Measurements from ENCODE around the gene ERO1B. TPM values are rescaled to one million over a fixed set of nuclear protein-coding genes. Genes with fewer than 3 reads are reported as not detected.
"Not testable (repeated sequence)": the region's sequence is repeated elsewhere in the genome, so short reads cannot be mapped to it uniquely, and the experiment has no call there.

Gene ERO1B
- polyA plus RNA-seq, 1 donor from 2014 or later: 2.8 TPM

DNA sequence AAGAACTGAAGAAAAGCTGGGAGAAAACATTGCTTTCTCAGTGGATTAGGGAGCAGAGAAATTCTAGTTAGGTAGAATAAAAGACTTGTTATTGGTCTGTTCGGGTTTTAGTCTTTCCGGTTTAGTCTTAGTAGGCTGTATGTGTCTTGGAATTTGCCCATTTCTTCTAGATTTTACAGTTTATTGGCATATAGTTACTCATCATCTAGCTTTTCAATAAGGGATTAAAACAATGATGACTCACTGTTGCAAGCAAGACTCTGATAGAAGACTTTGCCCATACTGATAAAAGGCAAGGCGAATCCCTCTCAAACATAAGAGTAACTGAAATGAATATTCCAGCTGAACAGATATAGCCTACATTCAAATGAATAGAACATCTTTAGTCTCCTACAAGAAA, 77.1 kb downstream of the ERO1B start:
- Mint-ChIP-seq H3K9me3 (peaks cover 4 to 46% (median 27%) of the 10 kb centered on the region in 3 donors), H3K4me1 (no peaks in the 10 kb centered on the region), H3K27me3 (no peaks in the 10 kb centered on the region), H3K4me3 (no peak overlapping the region), H3K36me3 (peaks cover 11% of the 10 kb centered on the region), H3K27ac (no peak overlapping the region)

DNA sequence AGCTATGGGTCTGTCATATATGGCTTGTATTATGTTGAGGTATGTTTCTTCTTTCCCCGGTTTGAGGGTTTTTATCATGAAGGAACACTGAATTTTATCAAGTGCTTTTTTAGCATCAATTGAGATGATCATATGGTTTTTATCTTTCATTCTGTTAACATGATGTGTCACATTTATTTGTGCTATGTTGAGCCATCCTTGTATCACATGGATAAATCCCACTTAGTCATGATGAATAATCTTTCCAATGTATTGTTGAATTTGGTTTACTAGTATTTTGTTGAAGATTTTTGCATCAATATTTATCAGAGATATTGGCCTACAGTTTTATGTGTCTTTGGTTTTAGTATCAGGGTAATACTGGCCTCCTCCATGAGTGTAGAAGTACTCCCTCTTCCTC, 77.7 kb downstream of the ERO1B start:
- Mint-ChIP-seq H3K4me1 (no peaks in the 10 kb centered on the region), H3K9me3 (peaks cover 8 to 52% (median 33%) of the 10 kb centered on the region in 3 donors), H3K36me3 (peaks cover 15% of the 10 kb centered on the region), H3K27me3 (no peaks in the 10 kb centered on the region), H3K27ac (no peak overlapping the region), H3K4me3 (no peak overlapping the region)

DNA sequence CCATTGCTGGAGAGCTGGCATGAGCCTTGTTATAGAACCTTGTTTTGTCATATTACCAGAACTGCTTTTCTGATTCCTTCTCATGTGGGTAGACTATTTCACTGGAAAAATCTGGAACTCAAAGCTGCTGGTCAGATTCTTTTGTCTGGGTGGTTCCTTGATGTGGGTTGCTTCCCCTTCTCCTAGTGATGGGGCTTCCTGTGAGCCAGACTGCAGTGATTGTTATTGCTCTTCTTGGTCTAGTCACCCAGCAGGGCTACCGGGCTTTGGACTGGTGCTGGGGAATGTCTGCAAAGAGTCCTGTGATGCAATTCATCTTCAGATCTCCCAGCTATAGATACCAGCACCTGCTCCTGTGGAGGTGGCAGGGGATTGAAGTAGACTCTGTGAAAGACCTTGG, 80.0 kb downstream of the ERO1B start:
- Mint-ChIP-seq H3K36me3 (peaks cover 16% of the 10 kb centered on the region), H3K27me3 (no peaks in the 10 kb centered on the region), H3K27ac (no peak overlapping the region), H3K4me1 (no peaks in the 10 kb centered on the region), H3K4me3 (no peak overlapping the region), H3K9me3 (peaks cover 10 to 71% (median 44%) of the 10 kb centered on the region in 3 donors)

DNA sequence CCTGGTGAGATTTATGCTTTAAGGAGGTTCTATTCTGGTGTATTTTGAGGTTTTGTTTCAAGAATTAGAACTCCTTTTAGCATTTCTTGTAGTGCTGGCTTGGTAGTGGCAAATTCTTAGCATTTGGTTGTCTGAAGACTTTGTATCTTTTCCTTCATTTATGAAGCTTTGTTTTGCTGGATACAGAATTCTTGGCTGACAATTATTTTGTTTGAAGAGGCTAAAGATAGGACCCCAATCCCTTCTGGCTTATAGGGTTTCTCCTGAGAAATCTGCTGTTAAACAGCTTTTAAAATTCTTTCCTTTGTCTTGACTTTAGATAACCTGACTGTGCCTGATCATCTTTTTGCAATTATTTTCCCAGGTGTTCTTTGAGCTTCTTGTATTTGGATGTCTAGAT, 80.8 kb downstream of the ERO1B start:
- no peaks in the 10 kb centered on the region for H3K27me3 Mint-ChIP-seq
- H3K4me1 Mint-ChIP-seq: no peaks in the 10 kb centered on the region
- H3K27ac Mint-ChIP-seq: no peak overlapping the region
- peaks cover 10 to 74% (median 41%) of the 10 kb centered on the region in 3 donors for H3K9me3 Mint-ChIP-seq
- H3K4me3 Mint-ChIP-seq: no peak overlapping the region
- H3K36me3 Mint-ChIP-seq: peaks cover 11% of the 10 kb centered on the region

DNA sequence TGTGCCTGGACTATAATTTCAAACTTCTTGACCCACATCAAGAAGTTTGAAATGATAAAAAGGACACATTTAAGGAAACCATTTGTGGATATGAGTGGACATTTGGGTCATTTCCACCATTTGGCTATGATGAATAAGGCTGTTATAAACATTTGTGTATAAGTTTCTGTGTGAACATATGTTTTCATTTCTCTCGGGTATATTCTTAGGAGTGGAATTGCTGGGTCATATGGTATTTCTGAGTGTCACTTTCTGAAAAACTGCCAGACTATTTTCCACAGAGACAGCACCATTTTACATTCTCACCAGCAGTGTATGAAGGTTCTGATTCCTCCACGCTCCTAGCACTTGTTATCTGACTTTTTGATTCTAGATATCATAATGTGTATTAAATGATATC, 88.6 kb downstream of the ERO1B start:
- H3K27me3 Mint-ChIP-seq: no peaks in the 10 kb centered on the region
- H3K36me3 Mint-ChIP-seq: peaks cover 1% of the 10 kb centered on the region
- no peak overlapping the region for H3K27ac Mint-ChIP-seq
- H3K4me1 Mint-ChIP-seq: peaks cover 0 to 2% (median 0%) of the 10 kb centered on the region in 3 donors
- H3K4me3 Mint-ChIP-seq: no peak overlapping the region
- H3K9me3 Mint-ChIP-seq: peaks cover 7 to 25% (median 18%) of the 10 kb centered on the region in 3 donors

DNA sequence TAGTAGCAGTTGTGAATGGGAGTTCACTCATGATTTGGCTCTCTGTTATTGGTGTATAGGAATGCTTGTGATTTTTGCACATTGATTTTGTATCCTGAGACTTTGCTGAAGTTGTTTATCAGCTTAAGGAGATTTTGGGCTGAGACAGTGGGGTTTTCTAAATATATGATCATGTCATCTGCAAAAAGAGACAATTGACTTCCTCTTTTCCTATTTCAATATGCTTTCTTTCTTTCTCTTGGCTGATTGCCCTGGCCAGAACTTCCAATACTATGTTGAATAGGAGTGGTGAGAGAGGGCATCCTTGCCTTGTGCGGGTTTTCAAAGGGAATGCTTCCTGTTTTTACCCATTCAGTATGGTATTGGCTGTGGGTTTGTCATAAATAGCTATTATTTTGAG, 93.7 kb downstream of the ERO1B start:
- H3K4me1 Mint-ChIP-seq, H3K27me3 Mint-ChIP-seq, H3K4me3 Mint-ChIP-seq, H3K27ac Mint-ChIP-seq, H3K36me3 Mint-ChIP-seq: not testable (repeated sequence)
- H3K9me3 Mint-ChIP-seq: peaks cover 1 to 13% (median 4%) of the 10 kb centered on the region in 3 donors

DNA sequence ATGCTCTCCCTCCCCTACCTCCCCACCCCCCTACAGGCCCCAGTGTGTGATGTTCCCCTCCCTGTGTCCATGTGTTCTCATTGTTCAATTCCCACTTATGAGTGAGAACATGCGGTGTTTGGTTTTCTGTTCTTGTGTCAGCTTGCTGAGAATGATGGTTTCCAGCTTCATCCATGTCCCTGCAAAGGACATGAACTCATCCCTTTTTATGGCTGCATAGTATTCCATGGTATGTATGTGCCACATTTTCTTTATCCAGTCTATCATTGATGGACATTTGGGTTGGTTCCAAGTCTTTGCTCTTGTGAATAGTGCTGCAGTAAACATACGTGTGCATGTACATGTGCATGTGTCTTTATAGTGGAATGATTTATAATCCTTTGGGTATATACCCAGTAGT, 95.3 kb downstream of the ERO1B start:
- not testable (repeated sequence) for H3K4me1 Mint-ChIP-seq, H3K4me3 Mint-ChIP-seq, H3K36me3 Mint-ChIP-seq, H3K27me3 Mint-ChIP-seq, H3K27ac Mint-ChIP-seq
- H3K9me3 Mint-ChIP-seq: peaks cover 1 to 13% (median 4%) of the 10 kb centered on the region in 3 donors

DNA sequence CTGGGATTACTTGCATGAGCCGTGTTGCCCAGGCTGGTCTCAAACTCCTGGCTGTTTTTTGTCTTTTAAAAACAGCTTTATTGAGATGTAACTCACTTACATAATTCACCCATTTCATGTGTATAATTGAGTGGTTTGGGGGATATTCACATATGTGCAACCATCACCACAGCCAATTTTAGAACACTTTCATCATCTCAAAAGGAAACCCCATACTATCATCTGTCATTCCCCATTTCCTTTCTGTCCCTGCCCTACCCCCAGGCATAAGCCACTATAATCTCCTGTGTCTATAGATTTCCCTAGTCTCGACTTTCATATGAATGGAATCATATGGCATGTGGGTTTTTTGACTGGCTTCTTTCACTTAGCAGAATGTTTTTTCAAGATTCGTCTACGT, 96.1 kb downstream of the ERO1B start:
- no peaks in the 10 kb centered on the region for H3K36me3 Mint-ChIP-seq
- peaks cover 1 to 11% (median 4%) of the 10 kb centered on the region in 3 donors for H3K9me3 Mint-ChIP-seq
- H3K4me1 Mint-ChIP-seq: no peaks in the 10 kb centered on the region
- H3K27ac Mint-ChIP-seq: no peak overlapping the region
- no peak overlapping the region for H3K4me3 Mint-ChIP-seq
- H3K27me3 Mint-ChIP-seq: no peaks in the 10 kb centered on the region

DNA sequence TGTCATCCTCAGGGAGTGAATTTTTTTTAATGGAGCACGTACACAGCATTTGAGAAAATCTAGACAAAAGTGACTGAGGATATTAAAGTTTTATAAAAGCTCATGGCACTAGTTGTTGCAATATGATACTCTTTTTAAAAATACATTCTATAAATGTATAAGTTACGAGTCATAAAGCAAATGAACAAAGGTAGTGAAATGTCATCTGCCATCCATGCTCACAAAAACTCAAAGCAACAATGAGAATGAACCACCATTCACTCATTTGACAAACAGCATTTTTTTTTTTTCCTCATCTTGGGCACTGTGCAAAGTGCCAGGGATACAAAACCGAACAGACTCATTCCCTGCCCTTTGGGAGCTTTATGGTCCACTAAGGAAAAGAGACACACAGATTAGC, 100.7 kb downstream of the ERO1B start:
- H3K27me3 Mint-ChIP-seq: no peaks in the 10 kb centered on the region
- H3K9me3 Mint-ChIP-seq: no peaks in the 10 kb centered on the region
- no peak overlapping the region for H3K4me3 Mint-ChIP-seq

DNA sequence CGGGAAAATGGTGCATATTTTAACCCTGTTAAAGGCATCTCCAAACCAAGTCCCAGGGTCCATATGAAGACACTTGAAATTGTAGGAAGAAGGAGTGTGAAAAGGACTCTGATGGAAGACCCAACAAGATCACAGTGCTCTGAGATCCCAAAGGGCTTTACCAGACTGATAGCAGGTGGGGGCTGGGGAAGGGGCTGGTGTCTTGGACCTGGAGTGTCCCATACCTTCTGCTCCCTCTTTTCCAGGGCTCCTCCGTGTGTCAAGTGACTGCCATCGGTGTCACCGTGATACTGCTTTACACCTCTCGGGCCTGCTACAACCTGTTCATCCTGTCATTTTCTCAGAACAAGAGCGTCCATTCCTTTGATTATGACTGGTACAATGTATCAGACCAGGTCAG, 102.1 kb downstream of the ERO1B start:
- Mint-ChIP-seq H3K4me3 (no peak overlapping the region), H3K9me3 (no peaks in the 10 kb centered on the region), H3K27me3 (peaks cover 6% of the 10 kb centered on the region), H3K4me1 (peaks cover 6 to 15% (median 12%) of the 10 kb centered on the region in 3 donors), H3K27ac (no peak overlapping the region), H3K36me3 (no peaks in the 10 kb centered on the region)

More for the DNA sequence above, 100.7 kb downstream of the ERO1B start:
- no peaks in the 10 kb centered on the region for H3K36me3 Mint-ChIP-seq
- H3K4me1 Mint-ChIP-seq: peaks cover under 1 to 6% (median 5%) of the 10 kb centered on the region in 3 donors
- H3K27ac Mint-ChIP-seq: no peak overlapping the region

DNA sequence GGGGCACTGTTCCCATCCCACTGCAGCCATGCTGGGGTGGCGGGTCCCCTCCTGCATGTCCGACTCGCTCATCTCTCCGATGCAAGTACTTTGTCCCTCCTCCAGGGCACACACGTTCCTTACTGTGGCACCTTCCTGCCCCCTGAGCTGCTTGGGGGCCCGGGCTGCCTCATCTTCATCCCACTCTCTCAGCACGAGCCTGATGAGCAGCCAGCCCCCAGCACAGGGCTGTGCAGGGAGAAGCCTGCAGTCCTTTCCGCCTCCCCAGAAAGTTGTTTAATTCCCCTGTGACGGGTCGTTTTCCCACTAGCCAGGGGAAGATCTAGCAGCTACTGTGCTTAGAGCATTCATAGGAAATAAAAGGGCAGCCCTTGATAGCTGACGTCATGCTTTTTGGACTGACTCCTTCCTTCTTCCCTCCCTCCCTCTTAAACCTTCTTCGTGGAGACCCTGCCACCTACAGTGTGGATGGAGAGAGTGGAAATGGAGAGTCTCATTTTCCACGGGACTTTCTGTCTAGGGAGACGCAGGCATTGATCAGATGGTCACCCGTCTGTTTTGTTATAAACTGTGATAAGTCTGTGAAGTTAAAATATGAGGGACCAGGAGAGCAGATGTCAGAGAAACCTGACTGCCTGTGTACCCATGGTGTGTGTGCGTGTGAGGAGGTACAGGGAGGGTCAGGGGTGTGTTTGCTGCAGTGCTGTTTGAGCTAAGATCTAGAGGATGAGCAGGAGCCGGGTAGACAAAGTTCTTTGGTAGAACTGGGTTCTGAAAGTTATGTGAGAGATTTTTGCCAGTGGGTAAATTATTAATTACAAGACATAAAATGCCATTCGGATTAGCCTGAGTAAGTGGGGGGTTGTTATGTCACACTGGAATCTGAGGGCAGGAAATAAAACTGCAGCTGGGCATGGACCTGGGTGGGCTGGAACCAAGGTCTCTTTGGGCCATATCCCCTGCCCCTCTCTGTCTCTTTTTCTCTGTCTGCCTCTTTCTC, 105.1 kb downstream of the ERO1B start:
- Mint-ChIP-seq H3K4me1 (peaks cover 6 to 15% (median 12%) of the 10 kb centered on the region in 3 donors), H3K4me3 (peak overlapping the region in 1 of 4 donors; percentile 82), H3K27ac (no peak overlapping the region), H3K9me3 (no peaks in the 10 kb centered on the region), H3K36me3 (no peaks in the 10 kb centered on the region), H3K27me3 (peaks cover 6% of the 10 kb centered on the region)

DNA sequence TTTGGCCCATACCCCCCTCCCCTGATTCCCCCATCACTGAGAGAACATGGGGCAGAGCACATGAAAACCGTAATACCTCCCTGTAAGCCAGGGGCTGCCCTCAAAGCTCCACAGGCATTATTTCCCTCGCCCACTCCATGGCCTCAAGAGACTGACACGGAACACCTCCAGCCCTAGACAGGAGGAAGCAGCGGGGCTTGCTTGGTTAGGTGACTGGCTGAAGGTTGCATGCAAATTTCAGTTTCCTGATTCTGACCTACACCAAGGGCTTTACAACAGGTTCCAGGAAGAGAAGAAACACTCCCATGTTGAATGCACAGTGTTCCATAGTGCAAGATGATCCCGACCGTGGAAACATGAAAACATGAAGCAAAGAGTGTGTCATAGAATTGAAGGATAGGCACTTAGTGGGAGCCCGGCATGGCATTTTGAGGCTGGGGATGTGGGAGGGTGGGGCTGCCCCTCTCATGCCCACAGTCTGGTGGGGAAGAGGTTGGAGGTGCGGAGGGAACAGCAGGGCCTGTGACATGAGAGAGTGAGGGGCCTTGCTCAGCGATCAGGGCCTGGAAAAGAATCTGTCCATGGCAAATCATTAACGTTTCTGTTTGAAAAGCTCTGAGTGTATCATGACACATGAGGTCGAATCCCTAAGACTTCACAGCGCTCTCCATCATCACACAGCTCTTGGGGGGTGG, 106.0 kb downstream of the ERO1B start:
- peaks cover 6 to 15% (median 12%) of the 10 kb centered on the region in 3 donors for H3K4me1 Mint-ChIP-seq
- no peak overlapping the region for H3K27ac Mint-ChIP-seq
- H3K27me3 Mint-ChIP-seq: peaks cover 8% of the 10 kb centered on the region
- H3K9me3 Mint-ChIP-seq: no peaks in the 10 kb centered on the region
- peaks cover 4% of the 10 kb centered on the region for H3K36me3 Mint-ChIP-seq
- peak overlapping the region in 1 of 4 donors; percentile 58 for H3K4me3 Mint-ChIP-seq

DNA sequence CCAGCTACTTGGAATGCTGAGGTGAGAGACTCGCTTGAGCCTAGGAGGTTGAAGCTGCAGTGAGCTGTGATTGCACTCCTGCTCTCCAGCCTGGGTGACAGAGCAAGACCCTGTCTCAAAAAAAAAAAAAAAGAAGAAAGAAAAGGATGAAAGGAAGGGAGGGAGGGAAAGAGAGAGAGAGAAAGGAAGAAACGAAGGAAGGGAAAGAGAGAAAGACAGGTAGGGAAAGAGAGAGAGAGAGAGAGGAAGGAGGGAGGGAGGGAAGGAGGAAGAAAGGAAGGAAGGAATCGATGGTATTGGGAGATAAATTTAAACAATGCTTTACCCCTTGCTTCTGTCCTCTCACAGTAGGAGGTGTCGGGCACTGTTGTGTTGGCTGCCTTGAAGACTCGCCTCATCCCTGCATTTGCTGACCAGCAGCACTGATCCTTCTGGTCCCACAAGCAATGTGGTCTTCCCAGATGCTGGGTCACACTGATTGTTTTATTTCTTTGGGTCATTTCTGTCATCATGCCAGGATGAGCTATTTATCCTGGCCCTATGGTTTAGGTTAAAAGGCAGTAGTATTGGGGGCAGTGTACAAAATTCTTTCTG, 108.5 kb downstream of the ERO1B start:
- peaks cover 8% of the 10 kb centered on the region for H3K27me3 Mint-ChIP-seq
- H3K27ac Mint-ChIP-seq: no peak overlapping the region
- H3K9me3 Mint-ChIP-seq: no peaks in the 10 kb centered on the region
- H3K4me1 Mint-ChIP-seq: peaks cover 6 to 17% (median 14%) of the 10 kb centered on the region in 3 donors
- no peak overlapping the region for H3K4me3 Mint-ChIP-seq
- H3K36me3 Mint-ChIP-seq: peaks cover 4% of the 10 kb centered on the region

DNA sequence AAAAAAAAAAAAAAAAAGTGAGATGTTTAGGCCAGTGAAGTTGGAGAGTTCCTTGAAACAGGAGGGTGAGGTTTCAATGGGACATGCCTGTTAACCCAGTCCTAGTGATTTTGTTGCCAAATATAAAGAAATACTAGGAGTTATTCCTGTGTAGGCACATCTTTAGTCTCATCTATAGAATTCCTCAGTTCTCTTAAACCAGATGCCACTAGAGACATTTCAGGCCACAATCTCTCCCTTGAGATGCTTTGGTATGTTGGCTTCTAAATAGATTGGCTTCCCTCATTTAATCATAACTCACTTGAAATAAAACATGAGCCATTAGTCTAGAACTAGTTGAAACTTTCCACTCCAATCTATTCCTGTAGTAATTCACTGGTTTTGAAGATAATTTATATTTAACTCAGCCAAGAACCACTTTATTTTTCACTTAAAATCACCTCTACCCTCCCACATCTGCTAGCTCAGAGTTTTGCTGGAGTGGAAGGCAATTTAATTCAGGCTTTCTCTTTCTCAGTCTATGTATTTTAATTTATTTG, 109.6 kb downstream of the ERO1B start:
- Mint-ChIP-seq H3K27ac (no peak overlapping the region), H3K9me3 (no peaks in the 10 kb centered on the region), H3K4me1 (peaks cover 6 to 17% (median 14%) of the 10 kb centered on the region in 3 donors), H3K4me3 (no peak overlapping the region), H3K27me3 (peaks cover 8% of the 10 kb centered on the region), H3K36me3 (peaks cover 4% of the 10 kb centered on the region)
